ENCODE measurements around the gene TOX2.

The TOX2 gene

GRCh38 chr20:44023515-44024371, 109.1 kb downstream of the TOX2 start:
- DNase-seq, result no peak

- DNase-seq, result no peak
These were observed 110.3 kb downstream of the TOX2 start for GRCh38 chr20:44024820-44025580.

GRCh38 chr20:44025756-44026155, 111.1 kb downstream of the TOX2 start:
- no peak for DNase-seq

- DNase-seq, result no peak
These were observed 112.1 kb downstream of the TOX2 start for GRCh38 chr20:44026647-44027342.

GRCh38 chr20:44027343-44028002, 112.8 kb downstream of the TOX2 start:
- no peak for DNase-seq

- no peak for DNase-seq
These were observed 113.5 kb downstream of the TOX2 start for GRCh38 chr20:44028003-44028730.

GRCh38 chr20:44028868-44029847, 114.5 kb downstream of the TOX2 start:
- DNase-seq, result no peak

- no peak for DNase-seq
These were observed 115.2 kb downstream of the TOX2 start for GRCh38 chr20:44029848-44030230.

- no peak for DNase-seq
These were observed 115.7 kb downstream of the TOX2 start for GRCh38 chr20:44030394-44030793.

GRCh38 chr20:44031001-44031574, 116.4 kb downstream of the TOX2 start:
- no peak for DNase-seq

GRCh38 chr20:44031781-44032582, 117.3 kb downstream of the TOX2 start:
- DNase-seq, result no peak

GRCh38 chr20:44032583-44033331, 118.1 kb downstream of the TOX2 start:
- no peak for DNase-seq

- DNase-seq, result no peak
These were observed 118.7 kb downstream of the TOX2 start for GRCh38 chr20:44033344-44033743.

- DNase-seq, result no peak
These were observed 119.2 kb downstream of the TOX2 start for GRCh38 chr20:44033873-44034272.

GRCh38 chr20:44034451-44034850, 119.8 kb downstream of the TOX2 start:
- DNase-seq, result no peak

- no peak for DNase-seq
These were observed 120.4 kb downstream of the TOX2 start for GRCh38 chr20:44034965-44035635.

GRCh38 chr20:44035924-44036323, 121.3 kb downstream of the TOX2 start:
- no peak for DNase-seq

GRCh38 chr20:44036441-44036840, 121.8 kb downstream of the TOX2 start:
- no peak for DNase-seq

Measured in activated CD4-positive, CD25-positive, alpha-beta regulatory T cell treated with anti-CD3 and anti-CD28 coated beads, Interleukin-2, amount 50 U/mL, for 72 hours (primary cell).